HEK293 (cell line): ENCODE data around the gene PLIN5.

Experiments used
- BCL11A ChIP-seq: fragments of 450-650 bp; formaldehyde crosslinking; IDR thresholded peaks from 2 replicates; pipeline ENCODE4 v1.5.1; 2016; ENCODE audit warnings: low read depth, missing biosample characterization, missing genetic modification characterization
- CTCF ChIP-seq: fragments of 450-650 bp; formaldehyde crosslinking; IDR thresholded peaks from 2 replicates; pipeline ENCODE4 v1.5.1; 2016; ENCODE audit warnings: missing biosample characterization, missing genetic modification characterization
- KLF10 ChIP-seq: fragments of 450-650 bp; IDR thresholded peaks from 2 replicates; pipeline ENCODE4 v1.5.1; 2018; ENCODE audit warnings: missing biosample characterization, mild to moderate bottlenecking, missing genetic modification characterization
- REPIN1 ChIP-seq: fragments of 450-650 bp; formaldehyde crosslinking; IDR thresholded peaks from 2 replicates; pipeline ENCODE4 v1.5.1; 2017; ENCODE audit warnings: missing biosample characterization, missing genetic modification characterization, low read depth
- SCRT2 ChIP-seq: fragments of 450-650 bp; formaldehyde crosslinking; IDR thresholded peaks from 2 replicates; pipeline ENCODE4 v1.5.1; 2016; ENCODE audit warnings: missing biosample characterization, missing genetic modification characterization
- ZFP41 ChIP-seq: fragments of 450-650 bp; formaldehyde crosslinking; IDR thresholded peaks from 2 replicates; pipeline ENCODE4 v1.5.1; 2016; ENCODE audit warnings: missing biosample characterization, missing genetic modification characterization, borderline replicate concordance
- ZNF23 ChIP-seq: fragments of 450-650 bp; formaldehyde crosslinking; IDR thresholded peaks from 2 replicates; pipeline ENCODE4 v1.5.1; 2016; ENCODE audit warnings: missing biosample characterization, missing genetic modification characterization, borderline replicate concordance
- ZNF292 ChIP-seq: fragments of 450-650 bp; formaldehyde crosslinking; IDR thresholded peaks from 2 replicates; pipeline ENCODE4 v1.5.1; 2016; ENCODE audit warnings: low read depth, missing biosample characterization, missing genetic modification characterization, borderline replicate concordance
- ZNF311 ChIP-seq: fragments of 450-650 bp; formaldehyde crosslinking; IDR thresholded peaks from 2 replicates; pipeline ENCODE4 v1.5.1; 2017; ENCODE audit warnings: missing biosample characterization, missing genetic modification characterization, borderline replicate concordance
- ZNF37A ChIP-seq: fragments of 450-650 bp; IDR thresholded peaks from 2 replicates; pipeline ENCODE4 v1.5.1; 2018; ENCODE audit warnings: missing biosample characterization, missing genetic modification characterization
- ZNF391 ChIP-seq: fragments of 450-650 bp; formaldehyde crosslinking; IDR thresholded peaks from 2 replicates; pipeline ENCODE4 v1.5.1; 2016; ENCODE audit warnings: low read depth, missing biosample characterization, missing genetic modification characterization, borderline replicate concordance
- ZNF670 ChIP-seq: fragments of 450-650 bp; formaldehyde crosslinking; IDR thresholded peaks from 2 replicates; pipeline ENCODE4 v1.5.1; 2016; ENCODE audit warnings: missing biosample characterization, missing genetic modification characterization, low read depth
- ZNF692 ChIP-seq: fragments of 450-650 bp; formaldehyde crosslinking; IDR thresholded peaks from 2 replicates; pipeline ENCODE4 v1.5.1; 2016; ENCODE audit warnings: missing biosample characterization, missing genetic modification characterization
- ZNF768 ChIP-seq: fragments of 450-650 bp; formaldehyde crosslinking; IDR thresholded peaks from 2 replicates; pipeline ENCODE4 v1.5.1; 2018; ENCODE audit warnings: missing biosample characterization, mild to moderate bottlenecking, missing genetic modification characterization

GRCh38 chr19:4534836-4535658 is at the start of gene PLIN5:
- TF ChIP-seq CTCF (tag by site-specific recombination) (no peak), ZFP41 (tag by site-specific recombination) (no peak), ZNF670 (no peak), ZNF391 (tag by site-specific recombination) (no peak), ZNF23 (tag by site-specific recombination) (no peak), ZNF292 (tag by site-specific recombination) (no peak), SCRT2 (tag by site-specific recombination) (no peak), ZNF311 (tag by site-specific recombination) (no peak), ZNF37A (no peak), ZNF692 (tag by site-specific recombination) (no peak), REPIN1 (tag by site-specific recombination) (no peak), KLF10 (peak; percentile 99), ZNF768 (tag by site-specific recombination) (no peak; the same call in 1 of the 2 replicates), BCL11A (peak; percentile 50; the same call in 1 of the 2 replicates)
